B cell (primary cell): ENCODE results near the gene LNX1.

Experiments used
- EZH2 ChIP-seq: IDR thresholded peaks from 2 replicates; pipeline ENCODE4 v1.6.1; 2012; ENCODE audit warnings: borderline replicate concordance, low read depth, mild to moderate bottlenecking, moderate library complexity, low read length; ENCODE audit not compliant: insufficient read depth, poor library complexity, severe bottlenecking
- TF ChIP-seq, protein P1 (sequence below): fragments of 200-600 bp; IDR thresholded peaks from one replicate; pipeline ENCODE4 v1.8.0; 2022; ENCODE audit warnings: antibody characterized with exemption, mild to moderate bottlenecking

DNA sequence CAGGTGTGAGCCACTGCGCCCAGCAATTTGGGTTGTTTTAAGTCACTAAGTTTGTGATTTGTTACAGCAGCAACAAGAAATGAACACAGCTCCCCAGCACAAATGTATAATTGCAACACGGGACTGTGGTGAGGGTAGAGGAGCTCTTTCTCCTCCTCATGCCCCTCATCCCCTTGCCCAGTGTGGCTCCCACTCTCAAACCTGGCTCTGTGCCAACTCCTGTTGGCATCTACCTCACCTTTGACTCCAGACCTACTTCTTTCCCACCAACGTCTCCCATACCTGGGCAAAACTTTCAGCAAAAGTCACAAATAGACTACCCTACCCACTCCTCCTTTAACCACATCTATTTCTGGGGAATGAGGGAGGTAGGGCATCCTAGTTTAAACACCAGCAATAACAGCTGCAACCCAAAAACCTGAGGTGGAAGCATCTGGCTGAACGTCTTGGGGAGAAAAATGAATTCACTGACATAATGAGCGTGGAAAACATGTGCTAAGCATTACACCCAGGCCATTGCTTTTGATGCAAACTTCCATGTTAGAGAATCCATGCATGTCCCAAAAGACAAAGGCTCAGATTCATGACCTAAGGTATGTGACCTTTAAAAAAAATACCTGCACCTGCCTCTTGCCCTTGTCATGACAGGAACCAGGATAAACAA is 19.2 kb downstream of the LNX1 start:
- TF ChIP-seq, protein P1, sequence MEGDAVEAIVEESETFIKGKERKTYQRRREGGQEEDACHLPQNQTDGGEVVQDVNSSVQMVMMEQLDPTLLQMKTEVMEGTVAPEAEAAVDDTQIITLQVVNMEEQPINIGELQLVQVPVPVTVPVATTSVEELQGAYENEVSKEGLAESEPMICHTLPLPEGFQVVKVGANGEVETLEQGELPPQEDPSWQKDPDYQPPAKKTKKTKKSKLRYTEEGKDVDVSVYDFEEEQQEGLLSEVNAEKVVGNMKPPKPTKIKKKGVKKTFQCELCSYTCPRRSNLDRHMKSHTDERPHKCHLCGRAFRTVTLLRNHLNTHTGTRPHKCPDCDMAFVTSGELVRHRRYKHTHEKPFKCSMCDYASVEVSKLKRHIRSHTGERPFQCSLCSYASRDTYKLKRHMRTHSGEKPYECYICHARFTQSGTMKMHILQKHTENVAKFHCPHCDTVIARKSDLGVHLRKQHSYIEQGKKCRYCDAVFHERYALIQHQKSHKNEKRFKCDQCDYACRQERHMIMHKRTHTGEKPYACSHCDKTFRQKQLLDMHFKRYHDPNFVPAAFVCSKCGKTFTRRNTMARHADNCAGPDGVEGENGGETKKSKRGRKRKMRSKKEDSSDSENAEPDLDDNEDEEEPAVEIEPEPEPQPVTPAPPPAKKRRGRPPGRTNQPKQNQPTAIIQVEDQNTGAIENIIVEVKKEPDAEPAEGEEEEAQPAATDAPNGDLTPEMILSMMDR = no peak
- TF ChIP-seq EZH2 = no peak
